GM12878 (cell line): ENCODE measurements around the gene ARMC10.

Source experiments
- ASH2L ChIP-seq: fragments of 300-600, 200-600 bp; sonication (generic); IDR thresholded peaks from 2 replicates; pipeline ENCODE4 v1.6.1; 2017; ENCODE audit warnings: low read depth, mild to moderate bottlenecking, borderline replicate concordance
- CEBPB ChIP-seq, 2 experiments: fragments of 150-350 bp in 1 of 2; IDR thresholded peaks; 2 replicates each; pipeline ENCODE4 v1.6.1; 2012 to 2014; ENCODE audit warnings: low read depth in 2 of 2, low read length in 2 of 2, borderline replicate concordance in 1 of 2, inconsistent platforms in 1 of 2
- SP1 ChIP-seq: IDR thresholded peaks from one replicate; pipeline ENCODE4 v1.6.1; 2011; ENCODE audit warnings: low read depth, low read length

DNA sequence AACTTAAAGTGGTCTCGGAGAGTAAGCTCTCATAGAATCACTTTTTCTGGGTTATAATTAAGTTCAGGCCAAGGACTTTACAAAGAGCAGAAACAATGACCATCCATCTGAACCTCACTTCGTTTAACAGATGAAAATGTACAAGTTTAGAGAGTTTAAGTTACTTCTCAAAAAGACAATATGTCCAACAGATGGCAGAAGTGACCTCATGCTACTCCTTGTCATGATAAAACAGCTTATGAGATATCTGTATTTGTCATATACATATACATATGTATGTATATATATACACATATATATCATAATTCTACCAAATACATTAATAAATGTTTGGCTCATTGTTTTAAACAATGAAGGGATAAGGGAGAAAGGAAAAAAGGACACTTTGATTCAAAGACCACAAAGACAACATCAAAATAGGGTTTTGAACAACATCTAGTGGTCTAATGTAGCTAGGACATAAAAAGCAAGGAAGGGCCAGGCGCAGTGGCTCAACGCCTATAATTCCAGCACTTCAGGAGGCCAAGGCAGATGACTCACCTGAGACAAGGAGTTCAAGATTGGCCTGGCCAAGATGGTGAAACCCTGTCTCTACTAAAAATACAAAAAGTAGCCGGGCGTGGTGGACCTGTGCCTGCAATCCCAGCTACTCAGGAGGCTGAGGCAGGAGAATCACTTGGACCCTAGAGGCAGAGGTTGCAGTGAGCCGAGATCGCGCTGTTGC, 56.1 kb downstream of the ARMC10 start:
- TF ChIP-seq CEBPB (IDR thresholded peaks at IDR 0.05; ENCODE audit: borderline replicate concordance in 1 of 2, low read depth in 2 of 2, low read length in 2 of 2) (no peak), ASH2L (no peak), SP1 (no peak)
